Heart right ventricle (tissue), 16 donors: ENCODE data around the gene CALD1. TPM values are rescaled to one million over a fixed set of nuclear protein-coding genes. Genes with fewer than 3 reads are reported as not detected.

ENCODE experiments used
- ATAC-seq, 8 donors: fragments of 200-7000 bp; cut with Tn5 transposase; one replicate each; pipeline ENCODE4 v1.9.1; 2020; ENCODE audit warnings: mild to moderate bottlenecking in 8 of 8, moderate library complexity in 8 of 8, moderate number of reproducible peaks in 1 of 8
- DNase-seq, 2 donors: peaks; one replicate each; pipeline ENCODE4 v3.0.0-alpha.2; 2020
- H3K27ac ChIP-seq, 10 donors: fragments of 200-600 bp; sonication (generic) in 2 of 10; one replicate each; pipeline versions ENCODE4 v1.5.0 to v1.8.0; 2020 to 2022; ENCODE audit warnings: mild to moderate bottlenecking in 3 of 10
- H3K27me3 ChIP-seq, 7 donors: fragments of 200-600 bp; one replicate each; pipeline ENCODE4 v1.8.0; 2021 to 2022; ENCODE audit warnings: mild to moderate bottlenecking in 2 of 7
- H3K36me3 ChIP-seq, 9 donors: fragments of 200-600 bp; sonication (generic) in 1 of 9; one replicate each; pipeline versions ENCODE4 v1.5.0 to v1.8.0; 2020 to 2022; ENCODE audit warnings: mild to moderate bottlenecking in 2 of 9
- H3K4me1 ChIP-seq, 9 donors: fragments of 200-600 bp; sonication (generic) in 1 of 9; one replicate each; pipeline versions ENCODE4 v1.5.0 to v1.8.0; 2020 to 2022; ENCODE audit warnings: mild to moderate bottlenecking in 4 of 9
- H3K4me3 ChIP-seq, 10 donors: fragments of 200-600 bp; sonication (generic) in 2 of 10; one replicate each; pipeline versions ENCODE4 v1.5.0 to v1.8.0; 2020 to 2022; ENCODE audit warnings: mild to moderate bottlenecking in 7 of 10, moderate library complexity in 2 of 10
- H3K9me3 ChIP-seq, 11 donors: fragments of 200-600 bp in 10 of 11; sonication (generic) in 2 of 11; one replicate each; pipeline versions ENCODE4 v1.5.0 to v1.8.0; 2013 to 2022; ENCODE audit warnings: mild to moderate bottlenecking in 2 of 11, control low read depth in 1 of 11, moderate library complexity in 1 of 11
- WGBS, 2 donors: extraction: QIAGEN DNeasy Blood & Tissue Kit; methylation state at CpG; one replicate each; pipeline ENCODE4 v1.1.7; 2013; ENCODE audit warnings: inconsistent platforms in 1 of 2; 5-methylcytosine and 5-hydroxymethylcytosine counted together
- intact Hi-C, 10 donors: fragments of 100-400 bp; cut with DNase I; formaldehyde crosslinking; loops; one replicate each; pipeline versions ENCODE4 v1.11.1 to v1.14.2; 2022
- polyA plus RNA-seq, 2 donors: library from polyadenylated mRNA; stranded (reverse); fragments of 200-250 nt; gene quantifications; one replicate each; pipeline ENCODE4 v1.2.3, GENCODE V29; 2013
- total RNA-seq, 10 donors: library from RNA; stranded (reverse); fragmentation: NEBNext Ultra II Directional in 3 of 10; extraction: Animal tissue kit (Norgen Biotek cat#: 25700) in 3 of 10; gene quantifications; one replicate each; pipeline versions ENCODE4 v1.2.1 to v1.2.4, GENCODE V29; 2021 to 2023
- TF ChIP-seq, protein P1 (sequence below), 9 donors: fragments of 200-600 bp; sonication (generic) in 2 of 9; IDR thresholded peaks; one replicate each; pipeline versions ENCODE4 v1.5.0 to v1.8.0; 2021 to 2022; ENCODE audit warnings: antibody characterized with exemption in 9 of 9, mild to moderate bottlenecking in 5 of 9, moderate library complexity in 1 of 9
- donor health status: Arrhythmogenic right ventricular cardiomyopathy.
- donor health status: ischemic (EF 13 %, LVEDD 7.1; RV severe dilation, severe dysfunction).
- donor health status: healthy with polysubstance abuse.
- donor health status: DM: no; HTN: yes; CAD: no.
- donor health status: DM: no; HTN: no; CAD: no.
- donor health status: ischemic (EF 25% LVEDD 6.9; RV normal size, moderate dysfunction).
- donor health status: ischemic (EF 25% LVEDD 5.7; RV mildly dilated, moderate dysfunction).
- donor health status: healthy.
- donor health status: DM: yes; HTN: yes; CAD: no.
- donor health status: Ischemic cardiomyopathy.
- donor health status: ischemic (EF 35%, LVEDD 5.7; RV mildly dilated, moderate dysfunction).
- donor health status: nonischemic (EF 11% LVEDD 7.7; RV severe dilation, severe dysfunction).
- donor health status: DM: yes; HTN: yes; CAD: no.
- donor health status: PGD.
- donor health status: ischemic (EF 29% LVEDD 5.4; RV normal size, mild dysfunction).
- donor health status: nonischemic (EF 23%, LVEDD 6.1; RV moderate dilation, normal function).

Gene CALD1
- total and polyA plus RNA-seq, 12 donors, result 69.9 to 180 (median 126) TPM

- H3K27ac ChIP-seq, result peak overlapping the region in 1 of 10 donors; percentile 15
- ATAC-seq (peak in 3 of 8 donors; percentile 45 to 84 (median 51)), DNase-seq (no peak)
- no peaks in the 10 kb centered on the region for H3K27me3 ChIP-seq
- H3K36me3 ChIP-seq, result no peaks in the 10 kb centered on the region
- WGBS, 2 donors, result 42 to 64% methylated on average over 1 of the region's 1 CpG
- H3K4me3 ChIP-seq, result no peak overlapping the region
- TF ChIP-seq, protein P1, sequence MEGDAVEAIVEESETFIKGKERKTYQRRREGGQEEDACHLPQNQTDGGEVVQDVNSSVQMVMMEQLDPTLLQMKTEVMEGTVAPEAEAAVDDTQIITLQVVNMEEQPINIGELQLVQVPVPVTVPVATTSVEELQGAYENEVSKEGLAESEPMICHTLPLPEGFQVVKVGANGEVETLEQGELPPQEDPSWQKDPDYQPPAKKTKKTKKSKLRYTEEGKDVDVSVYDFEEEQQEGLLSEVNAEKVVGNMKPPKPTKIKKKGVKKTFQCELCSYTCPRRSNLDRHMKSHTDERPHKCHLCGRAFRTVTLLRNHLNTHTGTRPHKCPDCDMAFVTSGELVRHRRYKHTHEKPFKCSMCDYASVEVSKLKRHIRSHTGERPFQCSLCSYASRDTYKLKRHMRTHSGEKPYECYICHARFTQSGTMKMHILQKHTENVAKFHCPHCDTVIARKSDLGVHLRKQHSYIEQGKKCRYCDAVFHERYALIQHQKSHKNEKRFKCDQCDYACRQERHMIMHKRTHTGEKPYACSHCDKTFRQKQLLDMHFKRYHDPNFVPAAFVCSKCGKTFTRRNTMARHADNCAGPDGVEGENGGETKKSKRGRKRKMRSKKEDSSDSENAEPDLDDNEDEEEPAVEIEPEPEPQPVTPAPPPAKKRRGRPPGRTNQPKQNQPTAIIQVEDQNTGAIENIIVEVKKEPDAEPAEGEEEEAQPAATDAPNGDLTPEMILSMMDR (IDR thresholded peaks at IDR 0.05), result no peak
- H3K9me3 ChIP-seq, result no peaks in the 10 kb centered on the region
- intact Hi-C loops, result loop anchor here in 1 of 10 donors (5.0 kb wide), 1 partner anchor 173 kb away; no protein-coding TSS in a partner anchor
- peaks cover 0 to 40% (median 22%) of the 10 kb centered on the region in 9 donors for H3K4me1 ChIP-seq
Measured at GRCh38 chr7:134763960-134764359, 15.5 kb upstream of the CALD1 start.

DNA sequence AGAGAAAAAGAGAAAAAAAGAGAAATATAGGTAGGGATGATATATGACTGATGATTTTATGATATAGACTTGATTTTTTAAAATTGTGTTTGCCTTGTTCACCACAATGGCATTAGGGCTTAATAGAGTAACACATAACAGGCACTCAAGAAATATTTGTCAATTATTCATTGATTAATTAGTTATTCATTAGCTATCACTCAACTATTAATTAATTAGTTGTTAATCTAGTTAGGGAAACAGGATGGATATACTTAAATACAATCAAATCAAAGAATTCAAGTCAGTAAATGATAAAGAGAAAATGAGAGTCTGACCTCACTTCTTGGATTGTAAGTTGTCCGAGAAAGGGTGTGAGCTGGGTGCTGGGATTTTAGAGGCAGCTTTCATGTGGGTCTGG is 15.1 kb upstream of the CALD1 start:
- TF ChIP-seq, protein P1 (IDR thresholded peaks at IDR 0.05), result no peak
- no peaks in the 10 kb centered on the region for H3K36me3 ChIP-seq
- ATAC-seq (no peak), DNase-seq (no peak)
- H3K27me3 ChIP-seq, result no peaks in the 10 kb centered on the region
- no peak overlapping the region for H3K27ac ChIP-seq
- no peak overlapping the region for H3K4me3 ChIP-seq
- H3K9me3 ChIP-seq, result no peaks in the 10 kb centered on the region
- H3K4me1 ChIP-seq, result peaks cover 0 to 40% (median 22%) of the 10 kb centered on the region in 9 donors
- 84 to 97% methylated on average over 1 of the region's 1 CpG for WGBS, 2 donors
- intact Hi-C loops, result loop anchor here in 1 of 10 donors (5.0 kb wide), 1 partner anchor 173 kb away; no protein-coding TSS in a partner anchor

DNA sequence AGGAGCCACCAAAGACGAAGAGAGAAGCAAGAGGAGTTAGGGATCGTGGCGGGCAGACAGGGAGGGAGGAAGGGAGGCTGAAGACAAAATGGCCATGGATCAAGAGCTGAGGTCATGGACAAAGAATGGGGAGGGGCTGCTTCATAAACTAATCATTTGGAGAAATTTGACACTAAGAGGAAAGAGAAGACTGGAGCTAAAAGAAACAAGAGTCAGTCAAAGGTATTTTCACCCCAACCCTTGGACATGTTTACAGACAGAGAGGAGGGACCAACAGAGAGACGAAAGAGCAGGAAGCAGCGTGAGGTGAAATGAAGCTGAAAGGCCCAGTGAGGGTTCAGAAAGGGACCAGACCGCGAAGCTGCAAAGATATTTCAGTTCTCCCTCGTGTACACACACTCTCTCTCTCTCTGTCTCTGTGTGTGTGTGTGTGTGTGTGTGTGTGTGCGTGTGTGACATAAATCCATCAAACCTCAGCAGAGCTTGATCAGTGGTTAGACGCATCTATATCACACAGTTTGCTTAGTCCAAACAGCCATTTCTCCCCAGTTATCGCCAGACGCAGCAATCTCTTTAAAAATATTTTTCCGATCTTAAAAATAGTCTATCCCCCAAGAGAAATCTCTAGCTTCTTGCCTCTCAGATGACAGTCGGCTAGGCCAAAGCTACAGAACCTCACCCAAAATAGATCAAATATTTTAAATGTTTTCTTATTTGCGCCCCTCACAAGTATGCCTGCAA is 12.5 kb upstream of the CALD1 start:
- intact Hi-C loops, result no loop called here
- Histone ChIP-seq H3K27me3 (no peaks in the 10 kb centered on the region), H3K4me3 (peak overlapping the region in 1 of 10 donors; percentile 10), H3K27ac (peak overlapping the region; percentile 2 to 84 (median 68)), H3K9me3 (no peaks in the 10 kb centered on the region), H3K4me1 (peaks cover 0 to 29% (median 14%) of the 10 kb centered on the region in 9 donors), H3K36me3 (no peaks in the 10 kb centered on the region)
- TF ChIP-seq, protein P1 (IDR thresholded peaks at IDR 0.05), result no peak
- no peak for DNase-seq
- peak; percentile 22 to 78 (median 64) for ATAC-seq
- WGBS, 2 donors, result 59 to 64% methylated on average over 15 of the region's 15 CpGs

DNA sequence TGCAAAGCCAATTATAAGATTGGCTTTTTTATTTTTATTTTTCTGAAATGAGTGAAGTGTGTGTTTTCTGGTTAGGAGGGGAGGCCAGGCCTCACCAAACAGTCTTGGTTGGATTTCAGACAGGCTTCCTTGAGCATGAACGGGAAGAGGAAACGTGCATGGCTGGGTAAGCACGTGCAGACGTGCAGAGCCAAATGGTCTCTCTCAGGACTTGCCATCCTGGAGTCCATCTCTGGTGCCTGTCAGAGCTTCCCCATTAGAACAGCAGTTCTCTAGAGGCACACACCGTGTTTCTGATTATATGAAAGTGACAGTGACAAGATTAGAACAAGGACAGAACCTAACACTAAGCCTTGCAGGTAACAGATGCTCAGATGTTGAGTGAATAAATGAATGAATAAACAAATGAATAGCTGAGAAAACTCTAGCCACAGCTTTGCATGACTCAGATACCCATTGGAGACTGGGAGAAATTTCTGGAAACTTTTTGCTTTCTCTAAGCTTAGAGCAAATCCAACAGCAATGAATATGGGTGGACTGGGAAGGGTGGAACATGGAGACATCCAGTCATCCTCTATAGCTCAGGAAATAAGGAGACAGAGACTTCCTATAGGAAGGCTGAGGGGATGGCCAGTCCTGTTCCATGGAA is 11.8 kb upstream of the CALD1 start:
- DNase-seq, result no peak
- H3K27me3 ChIP-seq, result no peaks in the 10 kb centered on the region
- peak overlapping the region in 9 of 10 donors; percentile 4 to 84 (median 68) for H3K27ac ChIP-seq
- TF ChIP-seq, protein P1 (IDR thresholded peaks at IDR 0.05), result no peak
- 44 to 55% methylated on average over 5 of the region's 5 CpGs for WGBS, 2 donors
- H3K4me1 ChIP-seq, result peaks cover 0 to 29% (median 14%) of the 10 kb centered on the region in 9 donors
- H3K9me3 ChIP-seq, result no peaks in the 10 kb centered on the region
- H3K4me3 ChIP-seq, result no peak overlapping the region
- intact Hi-C loops, result no loop called here
- H3K36me3 ChIP-seq, result no peaks in the 10 kb centered on the region
- ATAC-seq, result peak in 6 of 8 donors; percentile 18 to 57 (median 40)
